Heart left ventricle (tissue), 16 donors: ENCODE measurements around the gene SCML1. TPM values are rescaled to one million over a fixed set of nuclear protein-coding genes. Genes with fewer than 3 reads are reported as not detected.

Source experiments
- ATAC-seq, 4 donors: fragments of 200-7000 bp; cut with Tn5 transposase; one replicate each; pipeline ENCODE4 v1.9.1; 2020 to 2022; ENCODE audit warnings: moderate library complexity in 4 of 4, mild to moderate bottlenecking in 3 of 4, moderate number of reproducible peaks in 1 of 4
- DNase-seq, 5 donors: peaks; one replicate each; pipeline ENCODE4 v3.0.0-alpha.2; 2020
- H3K27ac ChIP-seq, 12 donors: fragments of 200-600 bp; sonication (generic) in 4 of 12; one replicate each; pipeline versions ENCODE4 v1.5.0 to v1.8.0; 2016 to 2022; ENCODE audit warnings: mild to moderate bottlenecking in 2 of 12
- H3K27me3 ChIP-seq, 9 donors: fragments of 200-600 bp; sonication (generic) in 2 of 9; one replicate each; pipeline versions ENCODE4 v1.5.1 to v1.8.0; 2016 to 2022; ENCODE audit warnings: mild to moderate bottlenecking in 3 of 9
- H3K36me3 ChIP-seq, 9 donors: fragments of 200-600 bp; sonication (generic) in 2 of 9; one replicate each; pipeline versions ENCODE4 v1.5.0 to v1.8.0; 2018 to 2022; ENCODE audit warnings: mild to moderate bottlenecking in 2 of 9
- H3K4me1 ChIP-seq, 12 donors: fragments of 200-600 bp; sonication (generic) in 4 of 12; one replicate each; pipeline versions ENCODE4 v1.5.0 to v1.8.0; 2016 to 2022; ENCODE audit warnings: mild to moderate bottlenecking in 3 of 12
- H3K4me3 ChIP-seq, 12 donors: fragments of 200-600 bp; sonication (generic) in 4 of 12; one replicate each; pipeline versions ENCODE4 v1.5.0 to v1.8.0; 2017 to 2022; ENCODE audit warnings: mild to moderate bottlenecking in 9 of 12, moderate library complexity in 4 of 12
- H3K9me3 ChIP-seq, 12 donors: fragments of 200-600 bp; sonication (generic) in 4 of 12; one replicate each; pipeline versions ENCODE4 v1.5.0 to v1.8.0; 2016 to 2022; ENCODE audit warnings: mild to moderate bottlenecking in 1 of 12
- POLR2A ChIP-seq, 2 donors: fragments of 450-650 bp; IDR thresholded peaks; one replicate each; pipeline ENCODE4 v1.6.1; 2017; ENCODE audit warnings: antibody characterized with exemption in 2 of 2, mild to moderate bottlenecking in 2 of 2, moderate library complexity in 2 of 2
- WGBS, 4 donors: extraction: QIAGEN DNeasy Blood & Tissue Kit in 2 of 4; methylation state at CpG; one replicate each; pipeline versions ENCODE4 v1.1.5 to v1.1.7; 2013 to 2018; 5-methylcytosine and 5-hydroxymethylcytosine counted together
- intact Hi-C, 10 donors: fragments of 100-400 bp; cut with DNase I; formaldehyde crosslinking; loops; one replicate each; pipeline versions ENCODE4 v1.11.1 to v1.14.2; 2022
- polyA plus RNA-seq, 2 donors: library from polyadenylated mRNA; stranded (reverse); fragments of 200-250 nt; gene quantifications; one replicate each; pipeline ENCODE4 v1.2.3, GENCODE V29; 2013
- total RNA-seq, 9 donors: library from RNA; depleted of rRNA in 2 of 9; stranded (reverse); fragments of >200 nt in 2 of 9; fragmentation: NEBNext Ultra II Directional in 3 of 9; extraction: Animal tissue kit (Norgen Biotek cat#: 25700) in 3 of 9; gene quantifications; one replicate each; pipeline versions ENCODE4 v1.1.0 to v1.2.4, GENCODE V29; 2016 to 2023
- TF ChIP-seq, protein P1 (sequence below), 12 donors: fragments of 200-600 bp; sonication (generic) in 4 of 12; IDR thresholded peaks; one replicate each; pipeline versions ENCODE4 v1.5.0 to v1.8.0; 2018 to 2022; ENCODE audit warnings: antibody characterized with exemption in 12 of 12, mild to moderate bottlenecking in 5 of 12
- donor health status: ischemic (EF 13 %, LVEDD 7.1; RV severe dilation, severe dysfunction).
- donor health status: healthy with polysubstance abuse.
- donor health status: DM: no; HTN: yes; CAD: no.
- donor health status: DM: no; HTN: no; CAD: no.
- donor health status: ischemic (EF 25% LVEDD 6.9; RV normal size, moderate dysfunction).
- donor health status: ischemic (EF 25% LVEDD 5.7; RV mildly dilated, moderate dysfunction).
- donor health status: healthy.
- donor health status: DM: yes; HTN: yes; CAD: no.
- donor health status: ischemic (EF 35%, LVEDD 5.7; RV mildly dilated, moderate dysfunction).
- donor health status: nonischemic (EF 11% LVEDD 7.7; RV severe dilation, severe dysfunction).
- donor health status: DM: yes; HTN: yes; CAD: no.
- donor health status: PGD.
- donor health status: ischemic (EF 29% LVEDD 5.4; RV normal size, mild dysfunction).
- donor health status: nonischemic (EF 23%, LVEDD 6.1; RV moderate dilation, normal function).

SCML1 gene
- total and polyA plus RNA-seq, 11 donors = 4.1 to 9.9 (median 7.2) TPM

DNA sequence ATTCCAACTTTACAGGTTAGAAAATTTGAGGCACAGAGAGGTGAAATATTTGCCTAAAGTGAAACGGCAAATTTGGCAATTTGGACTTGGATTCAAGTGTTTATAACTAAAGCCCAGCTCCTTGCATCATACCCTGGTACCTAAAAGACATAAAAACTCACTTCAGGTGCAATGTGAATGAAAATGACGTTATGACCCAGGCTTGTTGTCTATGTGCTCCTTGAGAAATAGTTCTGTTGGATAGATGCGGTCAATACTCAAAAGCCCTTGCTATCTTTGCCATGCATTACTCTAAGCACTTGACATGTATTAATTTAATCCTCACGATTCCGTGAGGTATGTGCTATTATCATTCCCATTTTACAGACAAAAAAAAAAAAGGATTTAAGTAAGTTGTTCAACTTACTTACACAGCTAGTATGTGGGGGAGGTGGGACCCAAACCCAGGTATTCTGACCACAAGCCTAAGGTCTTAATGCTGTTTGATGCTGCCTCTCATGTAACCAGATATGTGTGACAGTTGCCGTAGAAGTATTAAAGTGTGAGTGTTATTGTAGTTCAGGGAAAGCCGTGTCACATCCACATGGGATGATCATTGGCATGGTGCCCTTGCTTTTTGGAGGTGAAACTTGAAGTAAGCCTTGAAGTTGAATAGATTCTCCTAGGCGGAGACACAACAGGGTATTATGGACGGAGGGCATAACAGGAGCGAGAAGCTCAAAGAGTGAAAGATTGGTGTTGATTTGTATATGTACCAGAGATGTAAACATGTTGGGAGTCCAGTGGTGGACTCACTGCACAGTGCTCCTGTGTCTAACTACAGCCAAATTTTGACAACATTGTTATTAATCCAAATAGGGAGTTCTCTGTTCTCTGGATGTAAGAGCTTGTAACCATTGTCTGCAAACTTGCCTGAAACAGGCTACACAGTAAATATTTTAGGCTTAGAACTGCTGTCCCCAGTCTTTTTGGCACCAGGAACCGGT is 3.1 kb downstream of the SCML1 start:
- ATAC-seq (no peak), DNase-seq (no peak)
- Histone ChIP-seq H3K27me3 (peaks cover 0 to 8% (median 0%) of the 10 kb centered on the region in 9 donors), H3K9me3 (no peaks in the 10 kb centered on the region), H3K4me3 (no peak overlapping the region), H3K36me3 (no peaks in the 10 kb centered on the region), H3K4me1 (peaks cover 0 to 13% (median 2%) of the 10 kb centered on the region in 12 donors), H3K27ac (no peak overlapping the region)
- no peak for TF ChIP-seq POLR2A (IDR thresholded peaks at IDR 0.05)
- TF ChIP-seq, protein P1, sequence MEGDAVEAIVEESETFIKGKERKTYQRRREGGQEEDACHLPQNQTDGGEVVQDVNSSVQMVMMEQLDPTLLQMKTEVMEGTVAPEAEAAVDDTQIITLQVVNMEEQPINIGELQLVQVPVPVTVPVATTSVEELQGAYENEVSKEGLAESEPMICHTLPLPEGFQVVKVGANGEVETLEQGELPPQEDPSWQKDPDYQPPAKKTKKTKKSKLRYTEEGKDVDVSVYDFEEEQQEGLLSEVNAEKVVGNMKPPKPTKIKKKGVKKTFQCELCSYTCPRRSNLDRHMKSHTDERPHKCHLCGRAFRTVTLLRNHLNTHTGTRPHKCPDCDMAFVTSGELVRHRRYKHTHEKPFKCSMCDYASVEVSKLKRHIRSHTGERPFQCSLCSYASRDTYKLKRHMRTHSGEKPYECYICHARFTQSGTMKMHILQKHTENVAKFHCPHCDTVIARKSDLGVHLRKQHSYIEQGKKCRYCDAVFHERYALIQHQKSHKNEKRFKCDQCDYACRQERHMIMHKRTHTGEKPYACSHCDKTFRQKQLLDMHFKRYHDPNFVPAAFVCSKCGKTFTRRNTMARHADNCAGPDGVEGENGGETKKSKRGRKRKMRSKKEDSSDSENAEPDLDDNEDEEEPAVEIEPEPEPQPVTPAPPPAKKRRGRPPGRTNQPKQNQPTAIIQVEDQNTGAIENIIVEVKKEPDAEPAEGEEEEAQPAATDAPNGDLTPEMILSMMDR (IDR thresholded peaks at IDR 0.05) = no peak
- 76 to 83% (median 80%) methylated on average over 11 of the region's 11 CpGs for WGBS, 4 donors
- intact Hi-C loops = loop anchor here in 2 of 10 donors (5.0 to 10.0 kb wide), 2 partner anchors 124 to 472 kb away; partner anchors contain the start of gene RAI2 (in 1 of the 2)

DNA sequence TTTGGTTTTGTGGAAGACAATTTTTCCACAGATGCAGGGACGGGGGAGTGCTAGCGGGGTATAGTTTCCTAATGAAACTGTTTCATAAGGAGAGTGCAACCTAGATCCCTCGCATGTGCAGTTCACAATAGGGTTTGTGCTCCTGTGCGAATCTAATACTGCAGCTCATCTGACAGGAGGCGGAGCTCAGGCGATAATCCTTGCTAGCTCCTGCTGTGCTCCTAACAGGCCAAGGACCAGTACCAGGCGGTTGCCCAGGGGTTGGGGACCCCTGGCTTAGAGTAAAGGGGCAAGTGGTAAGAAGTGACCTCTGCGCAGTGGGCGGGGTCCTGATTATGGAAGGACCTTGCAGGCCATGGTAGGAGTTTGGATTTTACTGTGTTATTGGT is 3.8 kb downstream of the SCML1 start:
- peaks cover 0 to 10% (median 0%) of the 10 kb centered on the region in 9 donors for H3K27me3 ChIP-seq

DNA sequence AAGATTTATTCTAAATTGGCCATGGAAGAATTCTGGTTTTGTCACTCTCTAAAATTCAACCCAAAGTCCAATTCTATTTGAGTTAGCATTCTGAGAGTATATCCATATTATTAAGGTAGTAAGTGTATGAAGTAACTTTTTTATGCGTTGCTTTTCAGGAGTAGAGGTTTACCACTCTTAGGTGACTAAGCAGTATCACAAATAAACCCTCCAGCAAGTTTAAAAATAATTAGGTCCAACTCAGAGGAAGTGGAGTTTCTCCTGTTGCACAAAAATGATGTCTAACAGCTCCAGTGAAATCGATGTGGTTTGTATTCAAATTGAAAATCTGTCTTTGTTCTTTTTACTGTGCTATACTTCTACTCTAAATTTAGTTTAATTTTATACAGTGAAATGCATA is 6.6 kb downstream of the SCML1 start:
- no peak for TF ChIP-seq POLR2A (IDR thresholded peaks at IDR 0.05)
- TF ChIP-seq, protein P1 (IDR thresholded peaks at IDR 0.05) = no peak
- 36 to 75% (median 50%) methylated on average over 2 of the region's 2 CpGs for WGBS, 4 donors
- H3K27ac ChIP-seq = no peak overlapping the region
- intact Hi-C loops = loop anchor here in 2 of 10 donors (5.0 to 10.0 kb wide), 2 partner anchors 121 to 468 kb away; partner anchors contain the start of gene RAI2 (in 1 of the 2)
- H3K4me3 ChIP-seq = no peak overlapping the region
- H3K9me3 ChIP-seq = no peaks in the 10 kb centered on the region
- ATAC-seq = no peak
- peaks cover 0 to 11% (median 0%) of the 10 kb centered on the region in 9 donors for H3K27me3 ChIP-seq
- no peak for DNase-seq
- H3K4me1 ChIP-seq = peaks cover 0 to 7% (median under 1%) of the 10 kb centered on the region in 12 donors
- no peaks in the 10 kb centered on the region for H3K36me3 ChIP-seq

More for the DNA sequence above, 3.8 kb downstream of the SCML1 start:
- Histone ChIP-seq H3K9me3 (no peaks in the 10 kb centered on the region), H3K27ac (no peak overlapping the region), H3K36me3 (no peaks in the 10 kb centered on the region), H3K4me3 (no peak overlapping the region), H3K4me1 (peaks cover 0 to 13% (median 2%) of the 10 kb centered on the region in 12 donors)
- intact Hi-C loops = loop anchor here in 2 of 10 donors (5.0 to 10.0 kb wide), 2 partner anchors 124 to 471 kb away; partner anchors contain the start of gene RAI2 (in 1 of the 2)
- ATAC-seq (no peak), DNase-seq (no peak)
- 68 to 86% (median 78%) methylated on average over 9 of the region's 9 CpGs for WGBS, 4 donors
- TF ChIP-seq, protein P1 (IDR thresholded peaks at IDR 0.05) = no peak
- no peak for TF ChIP-seq POLR2A (IDR thresholded peaks at IDR 0.05)
